AG04449 (cell line): ENCODE measurements around the gene AFF3.

Experiments
- CTCF ChIA-PET: fragments of 350-600 bp; formaldehyde crosslinking; extraction: SDS; loops from one replicate; lab custom pipeline; 2021; ENCODE audit warnings: antibody characterized with exemption; lab: Yijun Ruan, JAX
- POLR2A ChIA-PET: fragments of 400-600, 350-600 bp; formaldehyde crosslinking; extraction: SDS; loops from one replicate; lab custom pipeline; 2020; ENCODE audit warnings: antibody characterized with exemption, inconsistent platforms; lab: Yijun Ruan, JAX
- DNase-seq: peaks from one replicate; pipeline ENCODE4 v3.0.0-alpha.2; 2010; ENCODE audit warnings: low read depth, low spot score
- H3K4me3 ChIP-seq: 2 replicates; pipeline ENCODE4 v1.5.1; 2011; ENCODE audit warnings: low read depth, mild to moderate bottlenecking, control low read depth, low read length
- TF ChIP-seq, protein P1 (sequence below): IDR thresholded peaks from one replicate; pipeline ENCODE4 v1.5.1; 2011; ENCODE audit warnings: mild to moderate bottlenecking, moderate library complexity, low read length, control low read depth, inconsistent platforms; ENCODE audit not compliant: insufficient read depth; ENCODE audit errors: missing control alignments

Gene AFF3

DNA sequence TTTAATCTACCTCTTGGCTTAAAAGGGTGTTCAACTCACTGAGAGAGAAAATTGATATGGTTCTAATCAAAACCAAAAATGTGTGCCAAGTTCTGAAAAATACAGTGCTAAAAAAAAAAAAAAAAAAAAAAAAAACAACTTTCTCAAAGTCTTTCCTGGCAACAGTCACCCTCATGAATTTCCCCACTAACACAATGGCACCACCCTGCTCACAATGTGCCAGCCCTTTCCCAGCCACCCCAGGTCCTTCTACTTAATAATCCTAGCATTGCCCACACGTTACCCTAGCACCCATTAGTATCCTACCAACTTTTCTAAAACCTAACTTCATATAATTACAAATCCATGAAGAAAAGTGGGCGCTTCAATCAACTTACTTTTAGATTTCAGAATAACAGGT, 106.4 kb downstream of the AFF3 start:
- no peak for DNase-seq
- TF ChIP-seq, protein P1, sequence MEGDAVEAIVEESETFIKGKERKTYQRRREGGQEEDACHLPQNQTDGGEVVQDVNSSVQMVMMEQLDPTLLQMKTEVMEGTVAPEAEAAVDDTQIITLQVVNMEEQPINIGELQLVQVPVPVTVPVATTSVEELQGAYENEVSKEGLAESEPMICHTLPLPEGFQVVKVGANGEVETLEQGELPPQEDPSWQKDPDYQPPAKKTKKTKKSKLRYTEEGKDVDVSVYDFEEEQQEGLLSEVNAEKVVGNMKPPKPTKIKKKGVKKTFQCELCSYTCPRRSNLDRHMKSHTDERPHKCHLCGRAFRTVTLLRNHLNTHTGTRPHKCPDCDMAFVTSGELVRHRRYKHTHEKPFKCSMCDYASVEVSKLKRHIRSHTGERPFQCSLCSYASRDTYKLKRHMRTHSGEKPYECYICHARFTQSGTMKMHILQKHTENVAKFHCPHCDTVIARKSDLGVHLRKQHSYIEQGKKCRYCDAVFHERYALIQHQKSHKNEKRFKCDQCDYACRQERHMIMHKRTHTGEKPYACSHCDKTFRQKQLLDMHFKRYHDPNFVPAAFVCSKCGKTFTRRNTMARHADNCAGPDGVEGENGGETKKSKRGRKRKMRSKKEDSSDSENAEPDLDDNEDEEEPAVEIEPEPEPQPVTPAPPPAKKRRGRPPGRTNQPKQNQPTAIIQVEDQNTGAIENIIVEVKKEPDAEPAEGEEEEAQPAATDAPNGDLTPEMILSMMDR: no peak
- CTCF ChIA-PET: no interaction called here
- POLR2A ChIA-PET: no interaction called here
- H3K4me3 ChIP-seq: no peak overlapping the region

DNA sequence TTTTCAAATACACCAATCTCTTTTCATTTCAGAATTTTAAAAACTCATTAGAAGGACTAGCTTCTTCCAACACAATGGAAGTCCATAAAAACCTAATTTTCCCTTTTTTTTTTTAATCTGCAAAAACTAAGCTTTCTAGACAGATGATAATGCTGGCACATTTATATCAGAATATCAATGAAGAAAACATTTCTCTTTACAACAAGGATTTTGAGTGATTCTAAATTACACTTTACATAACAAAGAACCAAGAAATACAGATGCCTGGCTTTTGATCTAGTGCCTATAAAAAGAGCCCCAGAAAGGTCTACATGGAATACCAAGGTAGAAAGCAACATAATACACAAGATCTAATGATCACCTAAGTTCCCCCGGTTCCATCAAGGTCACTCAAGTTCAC, 108.0 kb downstream of the AFF3 start:
- POLR2A ChIA-PET: no interaction called here

DNA sequence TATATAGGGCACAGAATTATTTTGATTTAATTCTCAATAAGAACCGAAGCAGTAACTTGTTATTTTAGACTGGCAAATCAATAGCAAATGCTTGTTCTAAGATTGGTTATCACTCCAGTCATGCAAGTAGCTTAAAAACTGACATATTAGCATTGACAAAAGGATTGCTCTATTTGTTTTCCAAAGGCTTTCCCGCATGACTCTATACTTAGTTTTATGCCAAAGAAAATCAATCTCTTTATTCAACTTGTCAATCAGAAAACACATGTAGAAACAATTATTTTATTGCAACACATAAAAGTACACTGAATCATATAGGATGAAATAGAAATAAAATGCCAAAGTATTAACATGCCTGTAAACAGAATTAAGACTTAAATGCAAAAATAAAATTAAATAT, 108.4 kb downstream of the AFF3 start:
- TF ChIP-seq, protein P1: no peak
- H3K4me3 ChIP-seq: no peak overlapping the region
- POLR2A ChIA-PET: no interaction called here
- CTCF ChIA-PET: interaction anchor here (1.3 to 1.8 kb wide), 2 partner anchors 10 to 475 kb away, joined by 3 to 6 read pairs; no protein-coding TSS in a partner anchor
- no peak for DNase-seq

More for the DNA sequence above, 108.0 kb downstream of the AFF3 start:
- no peak overlapping the region for H3K4me3 ChIP-seq
- TF ChIP-seq, protein P1: no peak
- no peak for DNase-seq
- CTCF ChIA-PET: interaction anchor here (1.8 kb wide), 1 partner anchor 475 kb away, joined by 6 read pairs; no protein-coding TSS in a partner anchor

DNA sequence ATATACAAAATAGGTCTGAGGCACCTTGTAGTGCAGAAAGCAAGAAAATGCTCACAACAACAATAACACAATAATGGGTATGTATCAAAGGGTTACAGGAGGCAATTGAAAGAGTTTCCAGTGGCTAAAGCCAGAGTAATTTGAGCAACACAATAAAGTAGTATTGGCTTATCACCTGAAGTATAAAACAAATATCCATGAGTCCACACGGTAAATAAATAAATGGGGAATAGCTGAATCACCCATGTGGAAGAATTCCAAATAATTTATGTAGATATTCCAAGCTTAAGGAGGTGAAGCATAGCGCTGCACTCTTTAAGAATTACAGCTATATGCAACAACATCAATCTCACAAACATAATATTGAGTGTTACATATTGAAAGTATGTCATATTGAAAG, 110.8 kb downstream of the AFF3 start:
- POLR2A ChIA-PET: no interaction called here
- TF ChIP-seq, protein P1: no peak
- no peak overlapping the region for H3K4me3 ChIP-seq
- CTCF ChIA-PET: interaction anchor here (1.1 to 1.7 kb wide), 4 partner anchors 9 to 46 kb away, joined by 3 to 5 read pairs (median 4); no protein-coding TSS in a partner anchor
- no peak for DNase-seq

DNA sequence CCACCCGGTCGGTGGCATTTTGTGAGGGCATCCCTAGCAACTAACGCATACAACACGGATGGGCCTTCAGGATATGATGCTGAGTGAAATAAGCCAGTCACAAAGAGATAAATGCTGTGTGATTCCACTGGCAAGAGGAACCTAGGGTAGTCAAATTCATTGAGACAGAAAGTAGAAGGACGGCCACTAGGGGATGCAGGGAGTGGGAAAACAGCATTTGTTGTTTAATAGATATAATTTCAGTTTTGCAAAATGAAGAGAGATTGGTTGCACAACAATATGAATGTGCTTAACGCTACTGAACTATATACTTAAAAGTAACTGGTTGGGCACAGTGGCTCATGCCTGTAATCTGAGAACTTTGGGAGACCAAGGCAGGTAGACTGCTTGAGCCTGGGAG, 112.9 kb downstream of the AFF3 start:
- CTCF ChIA-PET: no interaction called here
- POLR2A ChIA-PET: no interaction called here
- H3K4me3 ChIP-seq: no peak overlapping the region
- no peak for DNase-seq
- TF ChIP-seq, protein P1: no peak

DNA sequence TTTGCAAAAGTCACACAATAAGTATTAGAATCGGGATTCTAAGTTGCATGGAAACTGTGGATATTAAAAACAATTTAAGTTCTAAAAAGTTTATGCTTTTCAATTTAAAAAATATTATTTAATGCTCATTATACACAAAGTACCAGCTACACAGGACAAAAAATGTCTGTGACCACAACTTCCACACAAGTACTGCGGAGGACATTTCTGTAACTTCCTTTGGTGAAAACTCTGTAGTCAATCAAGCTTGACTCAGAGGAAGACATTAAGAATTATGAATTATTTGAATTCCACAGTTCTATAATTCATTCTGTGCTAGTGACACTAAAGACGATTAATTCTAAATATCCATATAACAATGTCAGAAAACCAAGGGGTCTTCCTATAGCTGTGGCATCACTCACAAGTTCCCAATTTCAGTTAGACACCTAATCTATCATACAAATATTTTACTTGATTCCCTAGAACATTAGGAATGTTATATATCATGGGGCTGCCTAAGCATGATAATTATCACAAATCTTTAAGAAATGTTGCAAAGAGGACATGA, 120.5 kb downstream of the AFF3 start:
- no peak overlapping the region for H3K4me3 ChIP-seq
- POLR2A ChIA-PET: no interaction called here
- DNase-seq: no peak
- TF ChIP-seq, protein P1: no peak
- CTCF ChIA-PET: interaction anchor here (1.8 kb wide), 1 partner anchor 9 kb away, joined by 5 read pairs; no protein-coding TSS in a partner anchor
